NOMO-1 (cell line): ENCODE measurements around the gene TMEM253.

ENCODE experiments used
- DNase-seq, 2 experiments: peaks; one replicate each; lab custom pipeline; 2025; ENCODE audit not compliant: unreplicated experiment in 2 of 2; lab: John Stamatoyannopoulos, UW

The TMEM253 gene

DNA sequence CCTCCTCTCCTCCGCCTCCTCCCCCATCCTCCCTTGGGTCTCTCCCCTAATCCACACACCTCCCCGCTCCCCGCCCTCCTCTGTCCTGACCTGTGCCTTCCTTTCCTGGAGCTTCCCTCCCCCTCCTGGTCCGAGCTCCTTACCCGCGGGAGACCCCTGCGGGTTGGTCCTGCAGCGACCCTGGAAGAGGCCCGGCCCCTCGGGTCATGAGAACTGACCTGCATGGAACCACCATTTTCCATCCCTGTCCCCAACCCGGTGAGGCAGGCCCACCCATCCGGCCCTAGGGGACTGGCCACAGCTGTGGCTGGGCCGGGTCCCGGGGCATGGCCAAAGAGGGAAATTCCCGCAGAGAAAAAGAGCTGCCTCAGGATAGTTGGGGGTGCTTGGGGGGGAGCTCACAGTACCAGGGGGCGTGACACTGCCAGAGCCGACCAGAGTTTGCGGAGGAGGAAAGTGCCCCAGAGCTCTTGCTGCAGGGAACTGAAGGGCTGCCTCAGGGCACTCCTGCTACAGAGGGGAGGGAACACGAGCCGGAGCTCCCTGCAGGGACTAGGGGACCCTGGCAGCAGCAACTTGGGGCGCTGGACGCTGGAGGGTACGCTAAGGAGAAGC lies 30.1 kb upstream of the TMEM253 start:
- DNase-seq: peak in 1 of 2 experiments; percentile 61

DNA sequence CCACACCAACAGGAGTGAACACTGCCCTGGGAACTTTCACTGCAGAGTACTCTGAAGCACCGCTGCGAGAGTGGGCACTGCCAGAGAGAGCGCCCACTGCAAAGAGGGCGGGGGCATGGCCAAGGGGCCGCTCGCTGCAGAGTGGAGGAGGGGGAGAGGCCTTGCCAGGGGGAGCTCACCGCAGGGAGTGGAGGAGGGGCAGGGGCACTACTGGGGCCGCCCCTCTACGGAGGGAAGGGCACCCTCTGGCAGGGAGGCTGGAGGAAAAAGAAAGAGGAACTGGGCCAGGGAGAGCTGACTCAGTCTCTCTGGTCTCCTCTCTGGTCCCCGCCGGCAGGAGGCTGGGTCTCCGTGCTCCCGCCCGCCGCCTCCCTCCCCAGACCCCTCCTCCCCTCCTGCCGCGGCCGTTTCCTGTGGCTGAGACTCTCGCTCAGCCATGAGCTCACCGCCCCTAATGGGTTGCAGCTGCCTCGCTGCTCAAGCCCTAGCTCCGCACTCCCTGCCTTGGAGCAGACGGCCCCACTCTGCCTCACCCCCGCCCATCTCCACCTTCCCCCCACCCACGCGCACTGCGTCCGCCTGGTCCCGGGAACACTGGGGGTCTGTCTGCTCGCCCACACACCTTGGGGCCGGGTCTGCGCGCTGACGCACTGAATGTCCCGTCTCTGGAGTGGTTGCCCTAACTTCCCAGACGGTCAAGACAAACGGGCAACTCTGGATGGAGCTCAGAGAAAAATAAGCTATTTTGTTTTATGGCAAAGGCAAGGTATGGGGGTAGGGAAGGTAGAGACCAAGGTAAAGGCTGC lies 29.4 kb upstream of the TMEM253 start:
- DNase-seq: peak; percentile 90 to 94

DNA sequence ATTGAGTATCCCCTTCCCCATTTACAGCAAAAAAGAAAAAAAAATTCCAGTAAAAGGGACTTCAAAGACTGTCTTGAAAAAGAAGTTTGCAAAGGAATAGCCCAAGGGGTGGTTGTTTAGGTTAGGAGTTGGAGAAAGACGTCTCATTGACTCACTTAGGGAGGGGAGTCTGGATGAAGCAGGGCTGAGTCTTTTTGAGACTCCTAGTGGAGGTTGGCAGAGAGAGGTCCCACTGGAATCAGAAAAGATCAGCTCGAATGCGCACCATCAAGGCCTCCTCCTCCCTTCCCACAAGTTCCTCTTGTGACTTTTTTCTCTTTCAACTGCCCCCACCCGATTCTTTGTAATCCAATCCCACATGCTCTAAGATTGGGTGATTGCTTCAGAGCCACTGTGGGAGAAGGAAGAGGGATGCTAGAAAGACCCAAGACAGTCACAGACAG lies 28.8 kb upstream of the TMEM253 start:
- DNase-seq: peak; percentile 52 to 70

DNA sequence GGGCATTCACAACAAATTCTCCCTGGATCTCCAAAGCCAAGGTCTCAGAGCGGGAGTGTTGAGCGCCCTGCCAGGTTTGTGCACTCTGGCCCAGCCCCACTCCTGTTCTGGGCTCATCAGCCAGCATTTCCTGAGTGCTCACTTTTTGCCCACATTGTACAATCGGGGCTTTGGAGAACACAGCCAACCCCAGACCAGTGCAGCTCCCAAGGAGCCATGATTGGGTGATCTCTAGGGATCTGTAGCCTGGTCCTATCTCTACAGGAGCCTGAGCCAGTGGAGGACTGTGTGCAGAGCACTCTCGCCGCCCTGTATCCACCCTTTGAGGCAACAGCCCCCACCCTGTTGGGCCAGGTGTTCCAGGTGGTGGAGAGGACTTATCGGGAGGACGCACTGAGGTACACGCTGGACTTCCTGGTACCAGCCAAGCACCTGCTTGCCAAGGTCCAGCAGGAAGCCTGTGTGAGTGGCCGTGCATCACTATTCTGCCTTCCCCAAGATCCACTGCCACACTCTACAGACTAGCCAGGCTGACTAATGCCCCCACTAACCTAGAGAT lies 28.0 kb upstream of the TMEM253 start:
- DNase-seq: no peak

DNA sequence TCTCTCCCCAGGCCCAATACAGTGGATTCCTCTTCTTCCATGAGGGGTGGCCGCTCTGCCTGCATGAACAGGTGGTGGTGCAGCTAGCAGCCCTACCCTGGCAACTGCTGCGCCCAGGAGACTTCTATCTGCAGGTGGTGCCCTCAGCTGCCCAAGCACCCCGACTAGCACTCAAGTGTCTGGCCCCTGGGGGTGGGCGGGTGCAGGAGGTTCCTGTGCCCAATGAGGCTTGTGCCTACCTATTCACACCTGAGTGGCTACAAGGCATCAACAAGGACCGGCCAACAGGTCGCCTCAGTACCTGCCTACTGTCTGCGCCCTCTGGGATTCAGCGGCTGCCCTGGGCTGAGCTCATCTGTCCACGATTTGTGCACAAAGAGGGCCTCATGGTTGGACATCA lies 26.9 kb upstream of the TMEM253 start:
- DNase-seq: no peak

DNA sequence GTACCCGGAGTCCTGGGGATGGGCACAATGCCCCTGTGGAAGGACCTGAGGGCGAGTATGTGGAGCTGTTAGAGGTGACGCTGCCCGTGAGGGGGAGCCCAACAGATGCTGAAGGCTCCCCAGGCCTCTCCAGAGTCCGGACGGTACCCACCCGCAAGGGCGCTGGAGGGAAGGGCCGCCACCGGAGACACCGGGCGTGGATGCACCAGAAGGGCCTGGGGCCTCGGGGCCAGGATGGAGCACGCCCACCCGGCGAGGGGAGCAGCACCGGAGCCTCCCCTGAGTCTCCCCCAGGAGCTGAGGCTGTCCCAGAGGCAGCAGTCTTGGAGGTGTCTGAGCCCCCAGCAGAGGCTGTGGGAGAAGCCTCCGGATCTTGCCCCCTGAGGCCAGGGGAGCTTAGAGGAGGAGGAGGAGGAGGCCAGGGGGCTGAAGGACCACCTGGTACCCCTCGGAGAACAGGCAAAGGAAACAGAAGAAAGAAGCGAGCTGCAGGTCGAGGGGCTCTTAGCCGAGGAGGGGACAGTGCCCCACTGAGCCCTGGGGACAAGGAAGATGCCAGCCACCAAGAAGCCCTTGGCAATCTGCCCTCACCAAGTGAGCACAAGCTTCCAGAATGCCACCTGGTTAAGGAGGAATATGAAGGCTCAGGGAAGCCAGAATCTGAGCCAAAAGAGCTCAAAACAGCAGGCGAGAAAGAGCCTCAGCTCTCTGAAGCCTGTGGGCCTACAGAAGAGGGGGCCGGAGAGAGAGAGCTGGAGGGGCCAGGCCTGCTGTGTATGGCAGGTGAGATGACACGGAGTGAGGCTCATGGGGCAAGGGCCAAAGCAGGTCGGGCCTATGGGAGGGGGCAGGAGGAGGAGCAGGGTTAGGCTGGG lies 26.2 kb upstream of the TMEM253 start:
- DNase-seq: no peak

DNA sequence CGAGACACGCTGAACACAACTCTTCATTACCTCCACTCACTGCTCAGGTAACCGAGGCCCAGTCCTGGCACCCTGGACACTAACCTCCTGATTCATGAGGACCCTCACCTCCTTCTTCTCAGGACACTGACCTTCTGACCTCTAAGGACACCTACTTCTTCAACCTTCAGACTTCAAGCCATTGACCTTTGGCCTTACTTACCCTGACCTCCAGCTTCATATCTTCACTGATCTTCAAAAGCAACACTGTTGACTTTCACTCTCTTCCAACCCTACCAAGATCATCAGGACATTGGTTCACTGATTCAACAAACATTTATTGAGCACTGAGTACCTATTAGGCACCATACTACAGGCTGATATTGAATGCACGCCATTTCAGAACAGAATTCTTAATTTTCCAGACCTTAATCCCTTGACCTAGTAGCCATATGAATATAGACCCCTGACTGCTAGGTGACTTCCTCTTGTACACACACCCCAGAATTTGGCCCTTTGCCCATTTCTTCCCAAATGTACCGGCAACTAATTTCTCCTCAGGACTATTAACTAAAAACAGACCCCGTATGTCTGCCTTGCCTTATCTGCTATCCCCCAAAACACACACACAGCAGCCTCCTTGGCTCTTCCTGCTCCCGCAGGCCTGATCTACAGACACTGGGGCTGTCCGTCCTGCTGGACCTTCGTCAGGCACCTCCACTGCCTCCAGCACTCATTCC lies 25.0 kb upstream of the TMEM253 start:
- no peak for DNase-seq

DNA sequence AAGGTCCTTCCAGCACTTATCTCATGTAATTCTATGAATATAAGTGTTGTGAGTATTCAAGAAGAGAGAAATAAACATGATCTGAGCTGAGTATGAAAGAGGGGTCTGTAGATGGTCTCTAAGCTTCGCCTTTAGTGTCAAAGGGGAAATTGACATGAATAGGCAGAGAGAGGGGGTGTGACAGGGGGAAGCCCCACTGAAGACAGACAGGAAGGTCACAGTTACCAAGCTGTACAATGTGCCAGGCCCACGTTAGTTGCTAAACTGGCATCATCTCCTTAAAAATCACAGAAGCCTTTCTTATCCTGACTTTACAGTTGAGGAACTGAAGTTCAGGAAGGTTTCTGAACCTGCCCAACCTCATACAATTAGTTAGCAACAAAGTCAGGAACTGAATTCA lies 23.2 kb upstream of the TMEM253 start:
- DNase-seq: no peak

DNA sequence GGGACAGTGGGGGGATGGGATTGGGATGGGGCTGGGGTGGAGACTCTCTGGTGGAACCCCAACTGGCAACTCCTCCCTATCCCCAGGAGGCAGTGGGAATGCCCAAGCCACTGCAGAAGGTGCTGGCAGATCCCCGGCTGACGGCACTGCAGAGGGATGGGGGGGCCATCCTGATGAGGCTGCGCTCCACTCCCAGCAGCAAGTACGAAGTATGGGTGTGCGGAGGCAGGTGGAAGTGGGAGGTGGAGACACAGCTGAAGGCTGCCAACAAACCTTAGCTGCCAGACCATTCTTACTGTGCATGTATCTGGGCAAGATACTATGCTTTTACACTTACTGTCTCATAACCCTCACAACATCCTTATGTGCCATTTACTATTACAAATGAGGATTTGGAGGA lies 22.6 kb upstream of the TMEM253 start:
- no peak for DNase-seq

DNA sequence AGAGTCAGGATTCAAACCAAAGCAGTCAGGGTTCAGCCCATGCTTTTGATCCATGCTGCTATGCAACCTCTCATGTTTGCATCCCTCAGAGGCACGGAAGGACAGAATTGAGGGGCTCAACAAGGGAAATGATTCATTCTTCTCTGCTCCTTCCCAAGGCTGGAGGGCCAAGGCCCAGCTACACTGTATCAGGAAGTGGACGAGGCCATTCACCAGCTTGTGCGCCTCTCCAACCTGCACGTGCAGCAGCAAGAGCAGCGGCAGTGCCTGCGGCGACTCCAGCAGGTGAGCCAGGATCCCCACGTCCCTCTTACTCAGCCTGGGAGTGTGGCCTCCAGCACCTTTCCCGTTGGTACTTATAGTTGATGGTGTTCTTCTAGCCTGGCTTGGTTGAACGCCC lies 22.1 kb upstream of the TMEM253 start:
- no peak for DNase-seq

DNA sequence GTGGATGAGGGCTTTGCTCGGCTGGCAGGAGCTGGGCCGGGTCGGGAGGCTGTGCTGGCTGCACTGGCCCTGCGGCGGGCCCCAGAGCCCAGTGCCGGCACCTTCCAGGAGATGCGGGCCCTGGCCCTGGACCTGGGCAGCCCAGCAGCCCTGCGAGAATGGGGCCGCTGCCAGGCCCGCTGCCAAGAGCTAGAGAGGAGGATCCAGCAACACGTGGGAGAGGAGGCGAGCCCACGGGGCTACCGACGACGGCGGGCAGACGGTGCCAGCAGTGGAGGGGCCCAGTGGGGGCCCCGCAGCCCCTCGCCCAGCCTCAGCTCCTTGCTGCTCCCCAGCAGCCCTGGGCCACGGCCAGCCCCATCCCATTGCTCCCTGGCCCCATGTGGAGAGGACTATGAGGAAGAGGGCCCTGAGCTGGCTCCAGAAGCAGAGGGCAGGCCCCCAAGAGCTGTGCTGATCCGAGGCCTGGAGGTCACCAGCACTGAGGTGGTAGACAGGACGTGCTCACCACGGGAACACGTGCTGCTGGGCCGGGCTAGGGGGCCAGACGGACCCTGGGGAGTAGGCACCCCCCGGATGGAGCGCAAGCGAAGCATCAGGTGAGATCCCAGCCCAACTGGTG lies 19.2 kb upstream of the TMEM253 start:
- DNase-seq: no peak

DNA sequence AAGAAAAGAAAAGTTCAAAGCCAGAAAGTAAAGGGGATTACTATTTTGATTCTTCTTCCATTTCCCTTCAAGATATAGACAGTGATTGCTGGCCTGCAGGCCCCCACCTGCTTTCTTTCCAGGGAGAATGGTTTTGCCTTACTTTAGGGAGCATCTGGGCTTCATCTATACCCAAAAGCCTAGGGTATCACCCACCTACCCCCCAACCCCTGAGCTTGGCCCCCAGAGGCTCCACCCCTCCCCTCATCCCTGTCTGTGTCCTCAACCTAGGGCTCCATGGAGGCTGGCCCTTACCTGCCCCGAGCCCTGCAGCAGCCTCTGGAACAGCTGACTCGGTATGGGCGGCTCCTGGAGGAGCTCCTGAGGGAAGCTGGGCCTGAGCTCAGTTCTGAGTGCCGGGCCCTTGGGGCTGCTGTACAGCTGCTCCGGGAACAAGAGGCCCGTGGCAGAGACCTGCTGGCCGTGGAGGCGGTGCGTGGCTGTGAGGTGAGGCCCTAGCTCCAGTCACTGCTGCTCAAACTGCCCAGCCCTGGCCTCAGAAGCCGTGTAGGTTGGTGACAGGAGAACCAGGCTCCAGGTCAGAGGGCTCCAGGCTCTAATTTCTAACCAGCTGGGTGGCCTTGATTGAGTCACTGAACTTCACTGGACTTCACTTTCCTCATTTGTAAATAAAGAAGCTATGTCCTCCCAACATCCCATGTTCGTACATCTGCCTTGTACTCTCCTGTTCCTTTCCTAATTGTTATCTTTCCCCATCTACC lies 17.1 kb upstream of the TMEM253 start:
- no peak for DNase-seq

DNA sequence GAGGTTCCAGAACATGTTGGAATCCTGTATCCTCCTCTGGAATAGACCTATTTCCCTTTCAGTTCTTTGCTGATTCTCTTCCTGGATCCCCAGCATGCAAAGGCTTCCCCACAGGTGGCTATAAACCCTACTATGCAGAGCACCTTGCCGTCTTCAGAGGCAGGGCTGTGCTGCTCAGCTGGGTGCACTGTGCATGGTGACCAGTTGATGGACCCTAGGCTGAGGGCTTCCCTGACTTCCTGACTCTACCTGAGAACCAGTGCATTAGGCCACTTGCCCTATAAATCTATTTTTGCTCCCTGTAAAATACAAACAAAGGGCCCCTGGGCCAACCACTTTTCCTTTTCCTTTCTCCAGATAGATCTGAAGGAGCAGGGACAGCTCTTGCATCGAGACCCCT lies 16.5 kb upstream of the TMEM253 start:
- DNase-seq: no peak

DNA sequence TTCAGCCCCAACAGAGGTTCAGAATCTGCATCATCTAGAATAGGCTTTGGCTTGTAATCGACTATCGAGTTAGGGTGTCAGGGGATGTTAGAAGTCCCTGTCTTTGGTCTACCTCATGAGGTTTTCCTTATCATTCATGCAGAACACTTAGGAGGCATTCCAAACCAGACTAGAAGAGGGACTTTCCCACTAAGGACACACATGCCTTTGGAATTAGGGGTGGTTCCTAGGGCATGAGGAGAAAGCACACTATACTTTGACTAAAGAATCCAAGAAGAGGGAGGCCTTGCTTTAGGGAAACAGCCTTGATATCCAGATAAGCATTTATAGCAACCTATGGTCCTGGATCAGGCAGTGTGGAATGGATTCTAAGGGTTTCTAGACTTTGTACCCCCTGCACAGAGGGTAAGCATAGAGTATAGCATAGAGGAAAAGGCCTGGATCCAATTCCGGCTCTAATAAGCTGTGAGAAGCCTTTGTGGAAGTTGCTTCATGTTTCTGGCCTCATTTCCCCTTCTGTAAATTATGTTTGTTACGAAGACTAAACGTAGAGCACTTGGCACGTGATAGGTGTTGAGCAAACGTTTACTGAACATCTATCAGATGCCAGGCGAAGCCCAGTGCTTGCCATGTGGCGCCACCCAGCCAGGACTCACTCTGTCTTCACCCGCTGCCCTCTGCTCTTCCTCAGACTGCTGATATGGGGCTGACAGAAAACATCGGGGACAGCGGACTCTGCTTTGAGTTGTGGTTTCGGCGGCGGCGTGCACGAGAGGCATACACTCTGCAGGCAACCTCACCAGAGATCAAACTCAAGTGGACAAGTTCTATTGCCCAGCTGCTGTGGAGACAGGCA lies 15.6 kb upstream of the TMEM253 start:
- DNase-seq: peak; percentile 86 to 94

DNA sequence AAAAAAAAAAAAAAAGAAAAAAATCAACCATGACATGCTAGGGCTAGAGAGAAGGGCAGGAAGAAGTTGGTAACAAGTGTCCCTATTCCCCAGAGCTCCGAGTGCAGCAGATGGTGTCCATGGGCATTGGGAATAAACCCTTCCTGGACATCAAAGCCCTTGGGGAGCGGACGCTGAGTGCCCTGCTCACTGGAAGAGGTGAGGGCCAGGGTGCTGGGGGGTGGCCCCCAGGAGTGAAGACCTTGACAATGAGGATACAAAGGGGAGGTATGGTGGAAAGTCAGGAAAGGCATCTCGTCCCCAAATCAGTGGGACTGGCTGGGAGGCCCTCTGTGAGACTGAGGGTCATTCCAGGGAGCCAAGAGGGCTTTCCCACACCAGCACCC lies 14.0 kb upstream of the TMEM253 start:
- no peak for DNase-seq

DNA sequence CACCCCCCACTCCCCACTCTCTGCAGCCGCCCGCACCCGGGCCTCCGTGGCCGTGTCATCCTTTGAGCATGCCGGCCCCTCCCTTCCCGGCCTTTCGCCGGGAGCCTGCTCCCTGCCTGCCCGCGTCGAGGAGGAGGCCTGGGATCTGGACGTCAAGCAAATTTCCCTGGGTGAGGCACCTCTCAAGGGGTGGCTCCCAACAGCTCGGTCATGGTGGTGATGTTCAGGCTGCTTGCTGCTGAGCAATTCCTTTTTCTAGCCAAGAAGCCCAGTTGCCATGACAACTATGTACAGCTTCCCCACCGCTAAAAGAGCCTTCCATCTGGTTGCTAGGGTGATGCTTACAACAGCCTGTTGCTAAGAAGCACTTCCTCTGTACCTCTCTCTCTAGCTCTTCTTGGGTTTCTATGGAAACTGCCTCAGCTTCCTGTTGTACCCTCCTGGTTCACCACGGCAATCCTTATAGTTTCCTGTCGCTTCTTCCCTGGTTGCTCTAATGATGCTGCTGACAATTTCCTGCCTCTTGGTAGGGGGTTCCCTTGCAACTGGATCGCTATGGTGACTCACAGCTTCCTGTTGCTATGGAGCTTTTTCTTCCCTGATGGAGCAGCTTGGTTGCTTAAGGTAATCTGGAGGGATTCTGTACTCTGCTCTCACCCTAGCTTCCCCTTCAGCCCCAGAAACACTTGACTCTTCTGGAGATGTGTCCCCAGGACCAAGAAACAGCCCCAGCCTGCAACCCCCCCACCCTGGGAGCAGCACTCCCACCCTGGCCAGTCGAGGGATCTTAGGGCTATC lies 13.4 kb upstream of the TMEM253 start:
- peak; percentile 53 to 86 for DNase-seq

DNA sequence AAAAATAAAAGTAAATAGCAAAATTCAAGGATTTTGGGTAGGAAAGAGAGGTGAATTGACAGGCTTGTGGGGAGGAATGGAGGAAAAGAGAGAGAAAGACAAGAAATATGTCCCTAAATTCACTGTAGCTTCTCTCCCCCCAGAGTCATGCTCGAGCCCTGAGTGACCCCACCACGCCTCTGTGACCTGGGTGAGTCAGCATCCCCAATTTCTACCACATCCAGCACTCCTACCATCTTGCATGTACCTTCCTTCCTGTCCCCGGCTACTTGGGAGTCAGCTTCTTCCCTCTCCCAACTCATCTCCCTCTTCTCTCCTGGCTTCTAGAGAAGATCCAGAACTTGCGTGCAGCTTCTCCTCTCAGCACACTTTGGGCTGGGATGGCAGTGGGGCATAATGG lies 12.2 kb upstream of the TMEM253 start:
- no peak for DNase-seq

DNA sequence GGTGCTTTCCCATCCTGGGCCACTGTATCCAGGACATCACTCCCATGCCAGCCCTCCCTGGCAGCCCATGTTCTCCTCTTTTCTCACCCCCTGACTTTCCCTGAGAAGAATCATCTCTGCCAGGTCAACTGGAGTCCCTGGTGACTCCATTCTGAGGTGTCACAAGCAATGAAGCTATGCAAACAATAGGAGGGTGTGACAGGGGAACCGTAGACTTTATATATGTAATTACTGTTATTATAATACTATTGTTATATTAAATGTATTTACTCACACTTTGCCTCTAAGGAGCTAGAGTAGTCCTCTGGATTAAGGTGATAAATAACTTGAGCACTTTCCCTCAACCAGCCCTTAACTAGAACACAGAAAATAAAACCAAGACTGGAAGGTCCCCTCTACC lies 11.6 kb upstream of the TMEM253 start:
- no peak for DNase-seq
